HG03097 (cell line): ENCODE data around the gene ASPHD1.
A peak's percentile ranks its signal among the peaks of the same experiment; 100 is the strongest.
"Not testable (repeated sequence)": the region's sequence is repeated elsewhere in the genome, so short reads cannot be mapped to it uniquely, and the experiment has no call there.

Experiments used
- ATAC-seq: cut with Tn5 transposase; IDR thresholded peaks from one replicate; pipeline ENCODE4 v1.9.1; 2021; ENCODE audit not compliant: unreplicated experiment, low FRiP score

Gene ASPHD1

GRCh38 chr16:29900102-29900887 is at the start of gene ASPHD1:
TSS of gene ASPHD1 (plus strand) at chr16:29900488. CDS start at chr16:29900972, 484 bp downstream.
- ATAC-seq = peak; percentile 62

GRCh38 chr16:29850998-29851397 is 49.3 kb upstream of the ASPHD1 start:
- no peak for ATAC-seq

GRCh38 chr16:29852654-29853053 is 47.6 kb upstream of the ASPHD1 start:
- ATAC-seq = no peak

- no peak for ATAC-seq
Observed at GRCh38 chr16:29854520-29855100, 45.7 kb upstream of the ASPHD1 start.

- ATAC-seq = no peak
Observed at GRCh38 chr16:29857133-29857760, 43.0 kb upstream of the ASPHD1 start.

- no peak for ATAC-seq
Observed at GRCh38 chr16:29858149-29858849, 42.0 kb upstream of the ASPHD1 start.

GRCh38 chr16:29858974-29859373 is 41.3 kb upstream of the ASPHD1 start:
- no peak for ATAC-seq

GRCh38 chr16:29860218-29860617 is 40.1 kb upstream of the ASPHD1 start:
- no peak for ATAC-seq

GRCh38 chr16:29862383-29862883 is 37.9 kb upstream of the ASPHD1 start:
- no peak for ATAC-seq

GRCh38 chr16:29862884-29863668 is 37.2 kb upstream of the ASPHD1 start, which contains the start of gene CDIPT:
TSS of gene CDIPT (minus strand) at chr16:29863226. CDS start at chr16:29862857, 369 bp downstream.
- ATAC-seq = peak; percentile 94

GRCh38 chr16:29863669-29863984 is 36.7 kb upstream of the ASPHD1 start:
- no peak for ATAC-seq

- ATAC-seq = no peak
Observed at GRCh38 chr16:29864205-29864604, 36.1 kb upstream of the ASPHD1 start.

GRCh38 chr16:29868396-29869009 is 31.8 kb upstream of the ASPHD1 start:
- ATAC-seq = no peak

GRCh38 chr16:29869067-29869466 is 31.2 kb upstream of the ASPHD1 start:
- not testable (repeated sequence) for ATAC-seq

- no peak for ATAC-seq
Observed at GRCh38 chr16:29871822-29872546, 28.3 kb upstream of the ASPHD1 start.

- ATAC-seq = no peak
Observed at GRCh38 chr16:29873319-29873718, 27.0 kb upstream of the ASPHD1 start.

GRCh38 chr16:29875206-29875605 is 25.1 kb upstream of the ASPHD1 start:
- no peak for ATAC-seq

GRCh38 chr16:29876217-29876593 is 24.1 kb upstream of the ASPHD1 start:
- ATAC-seq = no peak

GRCh38 chr16:29876594-29877249 is 23.6 kb upstream of the ASPHD1 start:
- ATAC-seq = no peak
